COLO668 (cell line): ENCODE data around the gene LYPLA2.
"Not testable (repeated sequence)": the region's sequence is repeated elsewhere in the genome, so short reads cannot be mapped to it uniquely, and the experiment has no call there.

ENCODE experiments used
- DNase-seq: peaks from one replicate; lab custom pipeline; 2025; ENCODE audit not compliant: unreplicated experiment; lab: John Stamatoyannopoulos, UW

The LYPLA2 gene

GRCh38 chr1:23799570-23800399 lies 8.8 kb downstream of the LYPLA2 start:
- peak; percentile 92 for DNase-seq

GRCh38 chr1:23800400-23801337 lies 9.7 kb downstream of the LYPLA2 start, which contains the start of gene GALE:
TSS of gene GALE (minus strand) at chr1:23800754. CDS start at chr1:23799007, 1,747 bp downstream.
- DNase-seq = peak; percentile 100

GRCh38 chr1:23801338-23801748 lies 10.4 kb downstream of the LYPLA2 start:
- DNase-seq = peak; percentile 70

GRCh38 chr1:23801876-23802275 lies 10.9 kb downstream of the LYPLA2 start:
- DNase-seq = no peak

- not testable (repeated sequence) for DNase-seq
Observed at GRCh38 chr1:23802809-23803342, 11.9 kb downstream of the LYPLA2 start.

DNA sequence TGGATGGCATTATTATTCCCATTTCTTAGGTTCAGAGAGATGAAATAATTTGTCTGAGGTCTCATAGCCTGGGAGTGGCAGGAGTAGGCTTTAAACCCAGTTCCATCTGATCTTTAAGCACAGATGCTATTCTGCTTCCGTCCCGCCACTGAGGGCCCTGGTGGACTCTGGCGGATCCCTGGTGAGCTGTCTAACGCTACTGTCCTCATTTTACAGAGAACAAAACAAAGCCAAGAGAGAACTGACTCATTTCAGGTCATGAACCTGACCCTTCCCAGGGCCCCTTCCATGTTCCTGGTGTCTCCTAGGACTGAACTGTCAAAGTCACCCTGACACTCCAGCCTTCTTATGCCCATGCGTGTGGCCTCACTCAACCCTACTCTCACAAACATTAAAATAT lies 12.7 kb downstream of the LYPLA2 start:
- no peak for DNase-seq

DNA sequence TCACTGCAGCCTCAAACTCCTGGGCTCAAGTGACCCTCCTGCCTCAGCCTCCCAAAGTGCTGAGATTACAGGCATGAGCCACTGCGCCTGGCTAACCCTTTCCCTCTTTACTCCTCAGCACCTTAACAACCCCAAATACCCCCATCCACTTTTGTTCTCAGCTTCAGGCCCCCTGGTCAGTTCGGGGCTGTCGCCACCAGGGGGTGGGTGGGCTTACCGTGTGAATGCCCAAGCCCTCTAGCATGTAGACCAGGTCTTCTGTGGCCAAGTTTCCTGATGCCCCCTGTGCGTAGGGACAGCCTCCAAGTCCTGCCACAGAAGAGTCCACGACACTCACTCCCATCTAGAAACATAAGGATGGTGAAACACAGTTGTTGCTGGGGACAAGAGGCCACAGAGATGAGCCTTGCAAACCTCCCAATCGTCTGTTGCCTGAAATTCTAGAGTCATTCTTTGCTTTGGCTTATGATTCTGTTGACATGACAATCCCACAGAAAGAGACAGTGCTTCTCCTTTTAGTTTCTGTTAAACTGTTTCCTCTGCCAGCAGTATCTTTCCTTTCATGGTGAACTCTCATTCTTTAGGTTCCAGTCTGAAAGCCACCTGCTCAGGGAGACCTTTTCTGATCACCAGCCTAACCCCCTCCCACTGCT lies 13.4 kb downstream of the LYPLA2 start:
- no peak for DNase-seq

DNA sequence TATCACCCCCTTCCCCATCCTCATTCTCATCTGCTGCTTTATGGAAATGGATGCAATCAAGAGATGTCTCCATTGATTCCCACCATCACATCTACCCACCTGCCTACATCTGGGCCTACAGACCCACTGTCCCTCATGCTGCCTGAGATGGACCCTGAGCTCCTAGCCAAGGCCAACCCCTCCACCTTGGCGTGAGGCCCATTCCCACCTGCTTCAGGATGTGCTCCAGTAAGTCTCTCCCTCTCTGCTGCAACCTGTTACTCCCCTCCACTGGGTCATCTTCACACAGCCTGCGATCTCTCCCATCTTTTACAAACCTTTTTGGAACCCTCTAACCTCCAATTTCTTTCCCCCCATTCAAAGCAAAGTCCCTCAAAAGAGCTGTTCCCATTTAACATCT lies 14.1 kb downstream of the LYPLA2 start:
- no peak for DNase-seq

- DNase-seq = no peak
Observed at GRCh38 chr1:23806280-23806679, 15.3 kb downstream of the LYPLA2 start.

DNA sequence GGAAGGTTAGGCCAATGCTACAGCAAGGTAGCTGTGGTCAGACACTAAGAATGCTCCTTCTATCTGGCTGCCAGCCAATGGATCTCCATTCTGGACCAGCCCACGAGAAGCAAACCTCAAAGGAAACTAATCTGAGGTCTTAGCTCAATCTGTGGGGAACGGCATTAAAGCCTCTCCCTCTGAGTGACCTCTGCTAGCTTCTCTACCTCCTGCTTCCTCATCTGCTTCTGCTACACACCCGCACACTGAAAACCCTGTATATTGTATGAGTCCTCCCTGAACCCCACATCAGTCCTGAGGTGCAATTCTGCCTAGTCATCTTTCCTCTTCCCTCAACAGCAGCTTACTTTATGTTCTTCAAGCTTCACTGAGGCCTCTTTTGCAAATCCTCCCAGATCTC lies 16.5 kb downstream of the LYPLA2 start:
- no peak for DNase-seq

GRCh38 chr1:23809751-23810171 lies 18.8 kb downstream of the LYPLA2 start:
- DNase-seq = peak; percentile 90

GRCh38 chr1:23810818-23811540 lies 20.0 kb downstream of the LYPLA2 start:
- DNase-seq = peak; percentile 60

DNA sequence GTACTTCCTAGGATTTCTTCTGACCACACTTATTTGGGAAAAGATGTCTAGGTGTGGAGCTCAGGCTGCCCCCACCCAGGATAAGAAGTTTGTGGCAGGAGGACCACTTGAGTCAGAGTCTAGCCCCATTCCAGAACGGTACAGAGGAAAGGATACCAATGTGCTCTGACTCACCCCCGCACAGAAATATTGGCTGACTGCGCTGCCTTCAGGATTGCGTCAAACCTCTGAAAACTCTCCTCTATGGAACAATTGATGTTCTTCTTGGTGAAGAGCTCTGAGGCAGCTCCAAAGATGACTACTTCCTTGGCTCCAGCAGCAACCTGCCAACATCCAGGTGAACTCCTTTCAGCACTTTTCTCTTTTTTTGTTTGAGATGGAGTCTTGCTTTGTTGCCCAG lies 23.1 kb downstream of the LYPLA2 start:
- no peak for DNase-seq

- no peak for DNase-seq
Observed at GRCh38 chr1:23816361-23816760, 25.4 kb downstream of the LYPLA2 start.

GRCh38 chr1:23816906-23817305 lies 26.0 kb downstream of the LYPLA2 start:
- DNase-seq = no peak

DNA sequence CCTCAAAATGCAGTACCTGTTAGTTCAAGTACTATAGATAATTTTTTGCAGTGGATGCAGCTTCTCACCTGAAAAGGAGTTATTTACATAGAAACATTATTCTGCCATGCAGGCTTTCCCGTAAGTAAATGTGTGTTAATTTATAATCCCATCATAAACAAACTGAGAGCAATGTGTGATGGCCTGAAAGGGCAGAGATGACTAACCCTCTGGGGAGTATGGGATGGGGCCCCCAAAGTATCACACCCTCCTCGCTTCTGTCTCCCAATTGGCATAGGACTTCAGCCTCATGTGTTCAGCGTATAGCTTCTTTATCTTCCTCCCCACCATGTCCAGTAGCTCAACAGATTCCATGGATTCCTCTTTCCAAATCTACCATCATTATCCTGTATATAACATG lies 26.7 kb downstream of the LYPLA2 start:
- no peak for DNase-seq

- DNase-seq = no peak
Observed at GRCh38 chr1:23823767-23824166, 32.8 kb downstream of the LYPLA2 start.

GRCh38 chr1:23824711-23825075 lies 33.7 kb downstream of the LYPLA2 start:
- DNase-seq = no peak

DNA sequence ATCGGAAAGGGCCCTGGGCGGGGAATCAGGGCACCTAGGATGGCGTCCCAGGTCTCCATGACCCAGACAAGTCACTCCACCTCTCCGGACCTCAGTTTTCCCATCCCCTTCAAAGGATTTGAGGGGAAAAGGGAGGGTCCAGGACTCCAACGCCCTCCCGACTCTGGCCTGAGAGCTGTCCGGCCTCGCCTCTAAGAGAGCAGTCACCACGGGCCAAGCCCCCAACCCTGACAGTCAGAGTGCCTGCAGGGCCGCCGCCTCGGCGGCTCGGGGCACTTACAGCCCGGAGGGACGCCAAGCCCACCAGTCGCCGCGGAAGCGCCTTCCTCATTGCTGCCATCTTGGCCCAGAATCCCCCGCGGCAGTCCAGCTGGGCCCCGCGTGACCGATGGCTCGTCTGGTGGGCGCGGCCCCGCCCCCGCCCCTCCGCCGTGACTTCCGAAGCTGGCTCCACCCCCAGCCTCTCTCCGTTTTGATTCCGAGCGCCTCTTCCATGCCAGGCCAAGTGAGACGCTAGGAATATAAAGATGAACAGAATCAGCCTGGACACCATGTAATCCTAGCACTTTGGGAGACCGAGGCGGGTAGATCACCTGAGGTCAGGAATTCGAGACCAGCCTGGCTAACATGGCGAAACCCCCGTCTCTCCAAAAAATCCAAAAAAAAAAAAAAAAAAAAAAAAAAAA lies 34.3 kb downstream of the LYPLA2 start, which contains the start of gene HMGCL:
Gene HMGCL, minus strand, starts transcription at position 354 of the 686 bp plus-strand sequence. Its CDS starts 14 bp downstream, at position 340.
- DNase-seq = peak; percentile 99
